Glomerular visceral epithelial cell (primary cell): ENCODE data around the gene PAK4.
A peak's percentile ranks its signal among the peaks of the same experiment; 100 is the strongest.
"Not testable (repeated sequence)": the region's sequence is repeated elsewhere in the genome, so short reads cannot be mapped to it uniquely, and the experiment has no call there.

Experiments used
- DNase-seq: peaks from one replicate; pipeline ENCODE4 v3.0.0-alpha.2; 2016; ENCODE audit errors: extremely low spot score

Gene PAK4

DNA sequence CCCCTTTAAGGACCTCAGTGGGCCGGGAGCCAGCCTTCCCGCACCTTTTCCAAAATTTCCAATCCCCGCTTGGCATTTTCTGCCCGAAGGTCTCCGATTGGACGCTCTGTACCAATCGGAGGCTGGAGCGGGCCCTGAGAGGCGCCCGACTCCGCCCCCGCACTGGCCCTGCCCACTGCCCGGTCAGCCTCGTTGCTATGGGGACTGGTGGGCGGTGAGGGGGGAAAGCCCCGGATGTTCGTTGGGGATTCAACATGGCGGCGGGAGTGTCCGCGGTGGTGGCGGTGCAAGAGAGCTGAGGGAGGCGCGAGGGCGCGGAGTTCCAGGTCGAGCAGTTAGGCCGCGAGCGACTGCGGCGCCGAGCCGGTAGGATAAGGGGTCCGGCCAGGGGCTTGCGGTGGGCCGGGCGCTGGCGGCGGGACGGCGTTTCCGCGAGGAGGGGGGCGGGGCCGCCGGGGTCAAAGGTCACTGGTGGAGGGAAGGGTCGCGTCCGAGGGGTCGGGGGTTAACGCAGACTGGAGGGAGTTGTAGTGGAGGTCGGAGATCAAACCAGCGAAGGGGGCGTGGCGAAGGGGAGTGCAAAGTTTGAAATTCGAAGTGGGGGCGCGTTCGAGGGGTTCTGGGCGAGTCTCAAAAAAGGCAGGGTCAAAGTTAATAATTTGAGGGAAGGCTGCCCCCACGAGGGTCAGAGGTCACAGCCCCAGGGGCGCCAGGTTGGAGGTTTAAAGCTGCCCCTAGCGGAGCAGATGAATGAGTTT is at the start of gene PAK4:
PAK4 (plus strand) TSS at position 233 of the 758 bp plus-strand sequence. CDS start 43,768 bp downstream, outside the sequence.
- peak; percentile 98 for DNase-seq

GRCh38 chr19:39077323-39077722 is 48.3 kb upstream of the PAK4 start:
- DNase-seq = no peak

GRCh38 chr19:39078436-39079200 is 47.0 kb upstream of the PAK4 start:
- peak; percentile 84 for DNase-seq

DNA sequence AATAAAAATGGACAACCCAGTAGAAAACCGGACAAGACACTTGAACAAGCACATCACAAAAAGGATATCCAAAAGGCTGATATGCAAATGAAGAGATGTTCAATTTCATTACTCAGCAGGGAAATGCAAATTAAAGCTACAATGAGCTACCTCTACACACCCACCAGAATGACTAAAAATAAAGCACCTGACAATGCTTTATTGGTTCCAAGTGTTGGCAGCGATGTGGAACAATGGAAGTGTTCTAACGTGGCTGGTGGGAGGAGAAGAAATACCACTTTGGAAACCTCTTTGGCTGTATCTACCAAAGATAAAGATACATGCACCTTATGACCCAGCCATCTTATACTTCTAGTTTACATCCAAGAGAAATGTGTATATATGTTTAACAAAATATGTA is 45.2 kb upstream of the PAK4 start:
- DNase-seq = no peak

DNA sequence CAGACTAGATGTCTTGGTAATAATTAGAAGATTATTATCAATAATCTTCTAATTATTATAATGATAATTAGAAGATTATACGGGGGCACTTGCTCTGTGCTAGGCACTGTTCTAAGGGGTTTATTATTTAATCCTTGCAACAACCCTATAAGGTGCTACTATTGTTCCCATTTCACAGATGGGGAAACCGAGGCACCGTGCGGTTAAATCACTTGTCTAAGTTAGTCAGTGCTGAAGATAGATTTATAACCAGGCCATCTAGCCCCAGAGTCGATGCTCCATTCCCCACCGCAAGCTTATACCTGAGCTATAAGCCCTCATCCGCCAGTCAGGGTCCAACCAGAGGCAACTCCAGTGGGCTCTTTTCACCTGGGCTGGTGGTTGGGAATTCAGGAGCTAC is 43.4 kb upstream of the PAK4 start:
- no peak for DNase-seq

DNA sequence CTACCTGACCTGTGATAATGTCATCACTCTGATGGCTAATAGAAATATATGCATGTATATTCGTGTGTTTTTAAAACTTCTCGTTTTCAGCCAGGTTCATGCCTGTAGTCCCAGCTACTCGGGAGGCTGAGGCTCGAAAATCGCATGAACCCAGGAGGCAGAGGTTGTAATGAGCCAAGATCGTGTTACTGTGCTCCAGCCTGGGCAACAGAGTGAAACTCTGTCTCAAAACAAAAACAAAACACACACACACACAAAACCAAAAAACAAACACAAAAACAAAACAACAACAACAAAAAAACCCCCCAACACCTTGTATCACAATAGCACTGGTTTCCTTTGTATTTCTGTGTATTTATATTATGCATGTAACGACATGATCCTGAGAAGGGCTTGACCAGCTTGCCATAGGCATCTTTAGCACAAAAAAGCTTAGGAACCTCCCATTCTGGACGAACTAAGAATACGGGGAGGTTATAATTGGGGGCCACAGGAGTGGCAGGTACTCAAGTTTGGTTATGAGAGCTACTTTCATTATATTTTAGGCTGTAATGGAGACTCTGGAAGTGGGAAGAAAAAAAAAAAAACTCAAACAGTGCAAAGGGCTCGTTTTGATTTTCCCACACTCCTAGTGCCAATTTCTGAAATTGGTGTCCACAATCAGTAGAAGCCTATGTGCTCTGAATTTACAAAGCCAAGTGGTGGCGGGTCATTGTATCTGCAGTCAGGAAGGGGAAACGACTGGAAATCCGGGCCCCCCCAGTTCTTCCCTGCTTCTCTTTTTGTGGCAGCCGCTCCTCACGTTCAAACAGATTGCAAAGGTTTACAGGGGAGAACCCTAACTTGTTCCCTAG is 42.6 kb upstream of the PAK4 start:
- no peak for DNase-seq

GRCh38 chr19:39083599-39083982 is 42.0 kb upstream of the PAK4 start:
- no peak for DNase-seq

DNA sequence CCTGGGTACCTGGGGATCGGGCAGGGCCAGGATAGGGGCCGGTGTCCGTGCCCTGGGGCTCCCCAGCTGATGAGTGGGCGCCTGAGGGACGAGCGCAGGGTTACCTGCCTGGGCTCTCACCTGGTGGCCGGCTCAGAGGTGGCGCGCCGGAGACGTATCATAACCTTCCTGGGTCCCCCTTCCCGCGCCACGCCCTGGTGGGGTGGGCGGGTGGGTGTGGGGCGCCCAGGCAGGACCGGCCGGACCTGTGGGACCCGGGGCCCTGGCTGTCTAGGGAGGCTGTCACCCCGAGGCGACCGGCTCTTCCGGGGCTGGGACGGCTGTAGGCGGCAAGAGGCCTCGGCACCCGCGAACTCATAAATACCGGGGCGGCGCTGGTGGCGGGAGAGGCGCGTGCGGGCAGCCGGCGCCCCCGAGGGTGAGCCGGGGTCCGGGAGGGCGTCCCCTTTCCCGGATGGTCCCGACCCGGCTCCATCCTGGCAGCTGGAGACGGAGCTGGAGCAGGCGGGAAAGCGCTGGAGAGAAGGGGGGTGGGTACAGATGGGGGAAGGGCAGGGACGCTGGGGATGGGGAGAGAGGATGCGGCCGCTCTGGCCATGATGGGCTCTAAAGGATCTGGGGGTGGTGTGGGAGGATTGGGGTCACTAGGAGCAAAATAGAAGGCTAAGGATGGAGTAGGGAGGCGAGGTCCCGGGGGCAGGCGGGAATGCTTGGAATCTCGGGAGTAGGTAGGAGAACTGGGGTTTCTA is 41.4 kb upstream of the PAK4 start, which contains the start of gene ACP7:
ACP7 (plus strand) TSS at position 386 of the 749 bp plus-strand sequence. CDS start 902 bp downstream, outside the sequence.
- no peak for DNase-seq

DNA sequence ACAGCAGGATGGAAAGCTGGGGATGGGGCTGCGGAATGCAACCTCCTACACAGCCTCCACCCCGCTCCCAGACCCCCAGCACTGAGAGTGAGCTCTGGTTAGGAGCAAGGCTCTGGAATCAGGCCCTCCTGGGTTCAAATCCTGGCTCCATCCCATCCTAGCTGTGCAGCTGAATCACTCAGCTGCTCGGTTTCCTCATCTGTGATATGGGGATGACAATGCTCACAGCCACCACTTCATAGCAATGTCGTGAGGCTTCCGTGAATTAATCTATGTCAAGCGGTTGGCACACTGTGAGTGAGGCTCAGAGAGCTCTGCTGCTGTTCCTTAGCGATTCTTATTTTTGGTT is 40.9 kb upstream of the PAK4 start:
- DNase-seq = no peak

DNA sequence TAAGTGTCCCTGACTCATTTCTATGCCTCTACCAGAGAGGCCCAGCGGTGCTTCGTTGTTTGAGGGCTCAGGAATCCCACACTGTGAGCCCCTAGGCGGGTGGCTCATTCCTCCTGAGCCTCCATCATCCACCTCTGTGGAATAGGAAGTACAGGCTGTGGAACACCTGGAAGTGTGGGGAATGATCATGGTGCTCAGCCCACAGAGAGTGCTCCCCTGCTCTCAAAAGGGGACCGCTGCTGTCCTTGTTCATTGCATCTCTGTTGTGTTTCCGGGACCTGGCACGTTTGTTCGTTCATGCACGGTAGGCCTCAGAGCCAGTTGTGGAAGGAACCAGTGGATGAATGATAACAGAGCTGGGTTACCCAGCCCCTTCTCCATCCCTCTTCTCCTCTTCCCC is 40.2 kb upstream of the PAK4 start:
- DNase-seq = no peak

DNA sequence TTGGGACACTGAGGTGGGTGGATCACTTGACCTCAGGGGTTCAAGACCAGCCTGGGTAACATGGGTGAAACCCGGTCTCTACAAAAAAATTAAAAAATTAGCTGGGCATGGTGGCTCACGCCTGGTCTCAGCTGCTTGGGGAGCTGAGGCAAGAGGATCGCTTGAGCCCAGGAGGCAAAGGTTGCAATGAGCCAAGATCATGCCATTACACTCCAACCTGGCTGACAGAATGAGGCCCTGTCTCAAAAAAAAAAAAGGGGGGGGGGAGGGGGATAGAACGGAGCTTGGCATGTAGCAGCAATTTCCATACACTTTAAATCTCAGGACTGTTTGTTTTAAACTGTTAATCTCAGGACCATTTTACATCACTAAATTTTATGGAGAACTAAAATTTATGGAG is 39.2 kb upstream of the PAK4 start:
- no peak for DNase-seq

DNA sequence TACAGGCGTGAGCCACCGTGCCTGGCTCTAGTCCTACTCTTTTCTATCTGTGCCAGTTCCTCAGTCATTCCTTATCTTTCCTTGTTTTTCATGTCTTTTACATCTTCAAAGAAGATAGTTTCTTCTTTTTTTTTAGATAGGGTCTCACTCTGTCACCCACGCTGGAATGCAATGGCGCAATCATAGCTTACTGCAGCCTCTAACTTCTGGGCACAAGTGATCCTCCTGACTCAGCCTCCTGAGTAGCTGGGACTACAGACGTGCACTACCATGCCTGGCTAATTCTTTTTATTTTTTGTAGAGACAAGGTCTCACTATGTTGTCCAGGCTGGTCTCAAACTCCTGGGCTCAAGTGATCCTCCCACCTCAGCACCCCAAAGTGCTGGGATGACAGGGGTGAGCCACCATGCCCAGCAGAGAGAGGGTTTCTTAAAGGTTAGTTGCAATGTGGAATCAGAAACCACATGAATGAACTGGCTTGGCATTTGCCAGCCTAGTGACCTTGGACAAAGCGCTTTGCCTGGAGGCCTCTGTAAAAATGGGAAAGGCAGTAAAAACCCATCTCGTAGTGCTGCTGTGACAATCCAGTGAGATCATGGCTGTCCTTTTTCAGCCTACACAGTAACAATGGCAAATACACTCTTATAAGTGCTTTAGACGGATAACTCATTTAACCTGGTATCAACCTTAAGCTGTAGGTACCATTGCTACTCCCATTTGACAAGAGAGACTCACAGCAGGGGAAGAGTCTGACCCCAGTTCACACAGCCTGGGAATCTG is 37.5 kb upstream of the PAK4 start:
- DNase-seq = no peak

GRCh38 chr19:39090016-39090415 is 35.6 kb upstream of the PAK4 start:
- not testable (repeated sequence) for DNase-seq

DNA sequence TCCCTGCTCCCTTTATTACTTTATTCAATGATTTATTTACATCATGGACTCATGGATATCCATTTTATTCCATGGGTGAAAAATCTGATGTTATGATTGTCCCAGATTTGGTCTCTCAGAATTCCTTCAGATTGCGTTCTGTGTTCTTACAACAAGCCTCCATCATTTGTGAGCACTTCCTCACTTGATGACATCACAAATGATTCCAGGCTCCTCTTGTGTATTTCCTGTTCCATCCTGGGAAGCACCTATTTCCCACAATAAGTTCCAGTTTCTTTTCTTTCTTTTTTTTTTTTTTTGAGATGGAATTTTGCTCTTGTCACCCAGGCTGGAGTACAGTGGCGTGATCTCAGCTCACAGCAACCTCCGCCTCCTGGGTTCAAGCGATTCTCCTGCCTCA is 34.7 kb upstream of the PAK4 start:
- DNase-seq = no peak

GRCh38 chr19:39095799-39096540 is 29.6 kb upstream of the PAK4 start:
- not testable (repeated sequence) for DNase-seq

- DNase-seq = no peak
These were observed 28.3 kb upstream of the PAK4 start for GRCh38 chr19:39097299-39097698.

DNA sequence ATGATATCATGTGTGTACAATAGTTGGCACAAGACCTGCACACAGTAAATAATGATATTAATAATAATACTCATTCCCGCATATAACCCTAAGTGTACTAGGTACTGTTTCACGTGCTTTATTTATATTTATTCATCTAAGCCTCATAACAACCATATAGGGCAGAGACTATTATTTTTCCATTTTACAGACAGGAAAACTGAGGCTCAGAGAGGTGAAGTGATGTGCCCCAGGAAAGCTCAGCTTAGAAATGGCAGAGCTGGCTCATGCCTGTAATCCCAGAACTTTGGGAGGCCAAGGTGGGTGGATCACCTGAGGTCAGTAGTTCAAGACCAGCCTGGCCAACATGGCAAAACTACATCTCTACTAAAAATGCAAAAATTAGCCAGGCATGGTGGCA is 27.9 kb upstream of the PAK4 start:
- no peak for DNase-seq

- no peak for DNase-seq
These were observed 27.0 kb upstream of the PAK4 start for GRCh38 chr19:39098365-39099269.

DNA sequence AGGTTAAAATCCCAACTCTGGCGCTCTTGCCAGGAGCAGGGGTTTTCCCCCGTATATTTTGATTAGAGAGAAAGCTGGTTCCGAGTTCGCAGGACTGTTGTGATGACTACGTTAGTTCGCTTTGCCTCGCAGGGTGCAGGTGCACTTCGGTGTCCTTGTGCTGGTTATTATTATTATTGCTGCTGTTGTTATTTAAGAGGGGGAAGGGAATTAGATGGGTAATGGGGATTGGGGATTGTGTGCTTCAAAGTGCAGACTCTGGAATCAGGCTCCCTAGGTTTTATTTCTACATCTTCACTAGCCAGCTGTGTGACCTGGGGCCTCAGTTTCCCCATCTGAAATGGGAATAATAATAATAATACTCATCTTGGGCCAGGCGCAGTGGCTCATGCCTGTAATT is 26.2 kb upstream of the PAK4 start:
- DNase-seq = peak; percentile 16
